NCI-H1417 treated with DMSO at 0.1 percent for 48 hours (cell line): ENCODE measurements around the gene ANKUB1.
A peak's percentile ranks its signal among the peaks of the same experiment; 100 is the strongest.

ENCODE experiments used
- DNase-seq: peaks from one replicate; lab custom pipeline; 2025; lab: John Stamatoyannopoulos, UW

Gene ANKUB1

DNA sequence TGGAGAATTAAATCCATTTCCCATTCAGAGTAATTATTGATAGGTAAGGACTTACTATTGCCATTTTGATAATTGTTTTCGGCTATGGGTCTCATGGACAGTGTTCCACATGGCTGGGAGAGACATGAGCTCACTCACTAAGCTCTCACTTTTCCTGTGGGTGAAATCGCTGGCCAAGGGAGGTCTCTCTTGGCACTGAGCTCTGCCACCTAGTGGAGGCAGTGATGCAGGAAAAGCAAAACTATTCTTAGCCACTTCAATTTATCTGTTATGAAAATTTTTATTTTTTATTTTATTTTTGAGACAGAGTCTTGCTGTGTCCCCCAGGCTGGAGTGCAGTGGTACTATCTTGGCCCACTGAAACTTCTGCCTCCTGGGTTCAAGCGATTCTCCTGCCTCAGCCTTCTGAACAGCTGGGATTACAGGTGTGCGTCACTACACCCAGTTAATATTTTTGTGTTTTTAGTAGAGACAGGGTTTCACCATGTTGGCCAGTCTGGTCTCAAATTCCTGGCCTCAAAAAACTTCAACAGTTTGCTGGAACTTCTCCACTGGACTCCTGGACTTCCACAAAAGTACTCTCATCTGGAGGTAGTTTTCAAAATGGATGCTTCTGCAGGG is 16.0 kb upstream of the ANKUB1 start:
- DNase-seq, result peak; percentile 14

DNA sequence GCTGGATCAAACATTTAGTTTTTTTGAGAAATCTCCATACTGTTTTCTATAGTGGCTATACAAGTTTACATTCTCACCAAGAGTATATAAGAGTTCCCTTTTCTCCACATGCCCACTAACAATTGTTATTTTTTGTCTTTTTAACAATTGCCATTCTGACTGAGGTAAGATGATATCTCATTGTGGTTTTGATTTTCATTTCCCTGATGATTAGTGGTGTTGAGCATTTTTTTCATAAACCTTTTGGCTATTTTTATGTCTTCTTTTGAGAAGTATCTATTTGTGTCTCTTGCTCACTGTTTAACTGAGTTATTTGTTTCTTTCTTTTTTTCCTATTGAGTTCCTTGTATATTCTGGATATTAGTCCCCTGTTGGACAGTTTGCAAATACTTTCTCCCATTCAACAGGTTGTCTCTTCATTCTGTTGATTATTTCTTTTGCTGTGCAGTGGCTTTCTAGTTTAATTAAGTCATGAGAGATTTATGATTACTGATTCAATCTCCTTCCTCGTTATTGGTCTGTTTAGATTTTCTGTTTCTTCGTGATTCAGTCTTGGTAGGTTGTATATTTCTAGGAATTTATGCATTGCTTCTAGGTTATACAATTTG is 13.9 kb upstream of the ANKUB1 start:
- no peak for DNase-seq

DNA sequence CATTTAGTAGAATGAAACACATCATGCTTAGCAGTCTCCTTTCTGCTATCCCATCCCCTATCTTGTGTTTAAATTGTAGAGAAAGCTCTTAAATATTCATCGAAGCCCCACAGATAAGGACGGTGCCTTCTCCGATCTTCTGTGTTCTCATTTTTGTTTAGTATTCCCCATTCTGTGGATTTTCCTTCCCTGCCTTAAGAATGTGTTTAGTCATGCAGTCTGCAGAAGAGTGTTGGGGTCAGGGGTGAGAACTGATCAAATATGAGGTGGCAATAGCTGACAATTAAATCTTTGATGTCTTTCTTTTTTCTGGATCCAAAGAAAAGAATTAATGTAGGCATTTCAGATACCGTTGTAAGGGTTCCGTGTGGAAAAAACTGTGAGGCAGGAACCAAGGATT is 9.3 kb upstream of the ANKUB1 start:
- no peak for DNase-seq

DNA sequence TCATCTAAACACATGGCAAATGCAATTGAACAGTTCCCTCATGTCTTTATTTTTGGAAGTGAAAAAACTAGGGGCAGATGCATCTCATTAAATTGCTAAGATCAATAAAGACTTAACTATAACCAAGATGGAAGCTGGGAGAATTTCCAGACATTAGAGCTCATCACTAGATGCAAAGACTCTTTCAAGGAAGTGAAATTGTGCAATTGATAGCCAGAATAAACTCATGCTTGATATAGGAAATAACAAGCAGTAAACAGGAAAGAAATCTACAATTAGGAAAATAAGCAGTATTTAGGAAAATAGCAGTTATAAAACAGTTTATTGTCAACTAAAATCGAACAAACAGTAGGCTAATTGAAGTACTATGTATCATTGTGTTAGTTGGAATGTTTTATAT is 8.8 kb upstream of the ANKUB1 start:
- DNase-seq, result no peak

DNA sequence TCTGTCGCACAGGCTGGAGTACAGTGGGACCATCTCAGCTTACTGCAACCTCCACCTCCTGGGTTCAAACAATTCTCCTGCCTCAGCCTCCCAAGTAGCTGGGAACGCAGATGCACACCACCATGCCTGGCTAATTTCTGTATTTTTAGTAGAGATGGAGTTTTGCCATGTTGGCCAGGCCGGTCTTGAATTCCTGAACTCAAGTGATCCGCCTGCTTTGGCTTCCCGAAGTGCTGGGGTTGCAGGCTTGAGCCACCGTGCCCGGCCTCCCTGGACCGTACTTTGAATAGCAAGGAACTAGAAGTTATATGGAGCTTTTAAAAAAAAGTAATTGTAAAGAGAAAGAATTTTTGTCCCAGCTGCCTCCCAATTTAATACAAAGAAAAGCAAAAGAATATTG is 8.3 kb upstream of the ANKUB1 start:
- DNase-seq, result no peak

DNA sequence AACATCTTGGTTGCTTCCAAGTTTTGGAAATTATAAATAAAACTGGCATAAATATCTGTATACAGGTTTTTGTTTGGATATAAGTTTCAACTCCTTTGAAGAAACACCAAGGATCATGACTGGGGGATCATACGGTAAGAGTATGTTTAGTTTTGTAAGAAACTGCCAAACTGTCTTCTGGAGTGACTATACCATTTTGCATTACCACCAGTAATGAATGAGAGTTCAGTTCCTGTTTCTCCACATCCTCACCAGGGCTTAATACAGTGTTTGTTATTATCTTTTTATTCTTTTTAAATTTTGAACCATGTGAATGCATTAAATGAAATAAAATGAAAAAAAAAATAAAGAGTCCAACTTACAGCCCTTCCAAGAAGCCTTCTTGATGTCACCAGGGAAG is 3.7 kb upstream of the ANKUB1 start:
- DNase-seq, result no peak

DNA sequence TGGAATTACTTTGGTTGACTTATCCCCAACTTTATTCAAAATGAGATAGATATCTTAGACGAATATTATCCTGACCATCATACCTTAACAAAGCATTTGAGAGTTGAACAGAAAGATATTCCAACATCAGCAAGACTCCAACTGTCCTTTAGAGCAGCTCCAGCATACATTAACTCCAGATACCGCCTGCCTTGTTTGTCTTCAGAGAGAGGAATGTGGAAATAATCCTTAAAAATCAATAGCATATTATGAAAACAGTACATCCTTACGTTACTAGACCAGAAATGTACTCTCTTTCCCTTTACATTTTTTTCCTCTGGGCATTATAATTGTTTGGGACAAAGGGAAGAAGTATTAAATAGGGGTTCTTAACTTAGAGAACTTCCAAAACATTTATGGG is 1.7 kb downstream of the ANKUB1 start:
- no peak for DNase-seq

DNA sequence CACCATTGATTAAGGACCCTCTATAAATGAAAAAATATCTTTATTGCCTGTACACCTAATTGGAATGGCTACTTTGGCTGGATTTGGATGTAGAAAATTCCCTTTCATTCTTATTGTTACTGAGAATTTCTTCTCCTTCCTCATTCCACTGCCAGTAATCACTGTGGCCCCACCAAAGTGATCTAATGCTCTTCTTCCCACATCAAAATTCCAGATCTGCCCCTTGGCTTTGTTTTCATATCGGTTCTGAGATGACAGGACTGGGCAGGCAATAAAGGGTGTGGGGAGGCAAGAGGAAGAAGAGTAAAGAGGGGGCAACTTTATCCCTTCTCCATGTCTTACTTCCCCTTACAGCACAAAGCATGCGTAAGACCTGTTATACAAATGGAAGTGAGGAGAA is 2.1 kb downstream of the ANKUB1 start:
- no peak for DNase-seq

DNA sequence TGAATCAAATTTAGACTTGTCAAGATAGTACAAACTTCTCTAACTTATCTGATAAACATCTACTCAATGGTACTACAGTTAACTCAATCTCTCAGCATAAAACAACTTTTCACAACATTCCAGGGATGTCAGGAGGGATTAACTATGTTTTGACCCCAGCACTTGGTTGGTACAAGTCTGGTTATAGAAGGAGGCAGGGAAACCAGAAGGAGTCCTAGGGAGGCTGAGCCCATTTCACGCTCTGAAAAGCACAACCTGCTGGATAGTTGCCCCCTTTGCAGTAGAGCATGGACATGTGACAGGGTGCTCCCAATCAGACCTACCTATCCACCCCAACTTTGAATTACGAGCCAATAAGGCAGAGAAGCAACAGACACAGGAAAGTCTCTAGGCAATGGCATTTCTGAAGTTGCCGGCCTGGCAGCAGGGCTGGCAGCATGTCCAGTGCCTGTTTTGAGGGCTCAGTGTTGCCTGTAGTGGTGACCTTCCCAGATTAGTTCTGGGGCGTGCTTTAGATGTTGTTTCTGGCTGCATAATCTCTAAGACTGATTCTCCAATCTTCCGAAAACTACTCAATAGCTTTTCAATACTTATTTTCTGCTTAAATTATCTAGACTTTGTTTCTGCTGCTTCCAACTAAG is 8.2 kb downstream of the ANKUB1 start:
- no peak for DNase-seq

DNA sequence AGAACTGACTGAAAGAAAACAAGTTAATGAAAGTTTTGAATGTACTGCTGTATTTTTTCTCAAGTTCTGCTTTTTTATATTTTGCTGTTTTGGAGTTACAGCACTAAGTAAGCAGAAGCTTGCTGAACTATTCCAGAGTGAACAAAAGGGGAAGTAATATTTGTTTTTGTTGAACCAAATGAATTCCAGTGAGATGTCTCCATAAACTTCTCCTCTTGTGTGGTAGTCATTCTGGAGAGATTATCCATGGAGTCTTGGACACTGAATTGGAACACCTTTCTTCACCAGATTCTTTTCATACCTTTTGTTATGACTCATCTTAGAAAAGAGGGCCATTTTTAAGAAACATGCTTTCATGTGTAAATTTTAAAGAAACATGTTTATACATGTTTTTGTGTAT is 8.8 kb downstream of the ANKUB1 start:
- no peak for DNase-seq

DNA sequence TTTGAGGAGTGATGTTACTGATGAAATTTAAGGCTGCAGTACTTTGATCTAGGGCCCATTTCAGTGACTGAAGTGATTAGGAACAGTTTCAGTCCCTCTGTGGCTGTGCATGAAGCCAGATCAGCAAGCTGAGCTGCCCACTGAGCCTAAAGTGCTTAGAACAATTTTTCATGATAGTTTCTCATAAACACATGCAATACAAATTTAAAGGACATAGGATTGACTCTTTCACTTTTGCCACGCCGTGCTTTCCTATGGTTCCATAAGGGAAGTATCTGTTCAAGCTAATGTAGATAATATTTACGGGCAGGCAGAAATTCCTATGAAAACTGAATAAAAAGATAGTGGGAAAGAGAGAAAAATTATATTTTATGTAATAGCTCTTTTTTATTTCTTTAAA is 10.6 kb downstream of the ANKUB1 start:
- DNase-seq, result no peak

DNA sequence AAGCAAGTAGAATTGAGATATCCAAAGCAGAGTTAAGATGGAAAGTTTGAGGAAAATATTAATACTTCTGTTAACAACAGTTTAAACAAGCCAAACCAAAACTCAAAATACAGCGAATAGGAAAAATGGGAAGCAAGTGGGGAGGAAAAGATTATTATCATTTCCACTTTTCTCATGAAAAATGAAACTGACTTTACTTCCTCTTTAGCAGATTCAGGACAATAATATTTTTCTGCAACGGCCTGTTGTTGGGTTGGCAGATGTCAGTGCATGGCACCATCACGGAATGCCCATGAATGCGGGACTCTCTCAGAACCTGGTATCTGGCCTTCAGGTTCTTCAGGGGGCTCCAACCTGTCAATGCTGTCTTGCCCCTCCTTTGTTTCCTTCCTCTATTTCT is 11.1 kb downstream of the ANKUB1 start:
- DNase-seq, result no peak

DNA sequence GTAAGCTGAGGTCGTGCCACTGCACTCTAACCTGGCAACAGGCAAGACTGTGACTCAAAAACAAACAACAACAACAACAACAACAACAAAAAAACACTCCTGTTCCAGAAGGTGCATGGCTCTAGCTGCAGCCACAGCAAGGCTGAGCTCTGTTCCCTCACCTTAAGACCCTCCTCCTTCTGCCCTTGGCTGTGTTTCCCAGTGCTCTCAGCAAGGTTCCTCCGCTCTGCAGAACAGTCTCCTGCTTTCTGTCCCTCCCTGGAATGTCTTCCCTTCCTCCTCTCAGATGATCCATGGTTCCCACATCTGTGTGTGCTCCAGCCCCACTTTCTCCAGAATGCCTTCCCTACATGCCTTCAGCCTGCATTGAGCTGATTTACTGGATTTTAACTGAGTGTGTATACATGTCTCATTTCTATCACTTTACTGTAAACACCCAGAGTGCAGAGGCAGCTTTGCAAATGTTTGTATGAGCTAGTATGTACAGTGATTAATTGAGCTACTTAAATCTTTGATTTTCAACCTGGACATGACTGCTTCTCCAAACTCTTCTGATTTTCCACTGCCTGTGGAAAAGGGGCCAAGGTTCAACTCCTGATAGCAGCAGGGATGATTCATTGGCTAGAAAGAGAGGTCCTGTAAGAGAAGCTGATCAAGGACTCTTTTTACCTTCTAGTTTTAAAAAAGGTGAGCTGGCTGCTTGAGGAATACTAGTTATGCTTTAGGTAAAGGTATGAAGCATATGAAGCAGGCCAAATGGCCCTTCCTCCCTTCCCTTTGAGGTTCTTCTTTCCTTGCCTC is 14.7 kb downstream of the ANKUB1 start:
- DNase-seq, result no peak

DNA sequence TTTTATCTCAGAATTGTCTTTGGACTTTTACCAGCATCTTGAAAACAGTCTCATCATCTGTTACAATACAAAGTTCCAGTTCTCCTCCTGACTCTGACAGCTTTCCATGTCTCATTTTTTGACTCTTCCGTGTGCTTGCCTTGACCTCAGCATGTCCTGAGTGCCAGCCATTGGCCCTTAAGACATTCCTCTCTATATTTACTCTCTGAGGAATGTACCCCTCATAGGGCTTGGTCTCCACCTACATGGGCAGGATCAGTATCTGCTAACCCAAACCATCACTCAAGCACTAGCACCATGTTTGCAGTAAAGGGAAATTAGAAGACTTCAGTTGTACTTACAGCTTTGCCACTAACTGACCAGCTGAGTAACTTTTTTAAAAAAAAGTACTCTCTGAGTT is 16.2 kb downstream of the ANKUB1 start:
- no peak for DNase-seq

DNA sequence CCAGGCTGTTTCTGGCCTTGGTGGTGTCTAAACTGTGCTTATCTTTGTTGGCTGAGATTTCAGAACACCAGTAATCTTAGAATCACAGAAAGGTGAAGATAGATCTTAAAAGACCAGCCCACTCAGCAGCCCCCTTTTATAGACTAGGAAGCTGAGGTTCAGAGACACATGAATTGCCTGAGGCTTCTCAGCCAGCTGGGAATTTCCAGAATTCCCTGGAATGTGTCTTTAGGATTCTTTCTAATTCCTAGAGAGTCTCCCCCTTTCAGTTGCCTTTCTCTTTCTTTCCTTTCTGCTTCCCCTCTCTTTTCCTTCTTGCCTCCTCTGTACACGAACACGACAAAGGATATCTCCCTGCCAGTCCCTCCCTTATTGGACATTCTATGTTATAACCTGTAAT is 19.5 kb downstream of the ANKUB1 start:
- DNase-seq, result no peak

DNA sequence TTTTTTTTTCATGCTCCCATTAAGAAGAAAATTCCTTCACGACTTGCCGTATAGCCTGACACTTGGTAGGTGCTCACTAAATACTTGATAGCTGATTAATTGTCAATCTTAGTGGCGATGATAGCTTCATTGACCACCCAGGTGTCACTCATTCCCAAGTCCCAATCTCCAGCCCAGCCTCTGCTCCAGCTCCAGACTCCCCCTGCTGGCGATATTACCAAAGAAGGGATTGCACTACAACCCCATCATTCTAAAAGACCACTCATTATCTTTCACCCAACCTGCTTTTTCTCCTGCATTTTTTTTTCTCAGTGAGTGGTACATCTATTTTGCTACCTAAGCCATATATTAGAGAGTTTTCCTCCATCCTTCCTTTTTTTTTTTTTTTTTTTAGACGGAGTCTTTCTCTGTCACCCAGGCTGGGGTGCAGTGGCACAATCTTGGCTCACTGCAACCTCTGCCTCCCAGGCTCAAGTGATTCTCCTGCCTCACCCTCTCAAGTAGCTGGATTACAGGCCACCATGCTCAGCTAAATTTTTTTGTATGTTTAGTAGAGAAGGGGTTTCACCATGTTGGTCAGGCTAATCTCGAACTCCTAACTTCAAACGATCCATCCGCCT is 20.6 kb downstream of the ANKUB1 start:
- no peak for DNase-seq

DNA sequence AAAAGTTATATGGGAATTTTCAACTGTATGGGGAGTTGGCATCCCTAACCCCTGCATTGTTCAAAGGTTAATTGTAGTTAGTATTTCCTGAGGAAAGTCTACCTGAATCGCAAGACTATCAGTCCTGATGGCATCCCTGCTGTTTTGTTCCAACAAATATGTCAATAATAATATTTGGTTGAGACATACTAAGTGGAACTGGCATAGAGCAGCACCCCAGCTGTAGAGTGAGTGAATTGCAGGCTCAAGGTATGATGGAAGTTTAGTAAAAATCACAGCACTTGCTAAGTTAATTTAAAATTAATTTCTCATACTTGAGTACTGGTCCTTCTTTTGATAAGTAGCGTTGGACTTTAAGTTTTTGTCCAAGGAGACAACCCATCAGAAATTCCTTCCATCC is 22.1 kb downstream of the ANKUB1 start:
- no peak for DNase-seq

DNA sequence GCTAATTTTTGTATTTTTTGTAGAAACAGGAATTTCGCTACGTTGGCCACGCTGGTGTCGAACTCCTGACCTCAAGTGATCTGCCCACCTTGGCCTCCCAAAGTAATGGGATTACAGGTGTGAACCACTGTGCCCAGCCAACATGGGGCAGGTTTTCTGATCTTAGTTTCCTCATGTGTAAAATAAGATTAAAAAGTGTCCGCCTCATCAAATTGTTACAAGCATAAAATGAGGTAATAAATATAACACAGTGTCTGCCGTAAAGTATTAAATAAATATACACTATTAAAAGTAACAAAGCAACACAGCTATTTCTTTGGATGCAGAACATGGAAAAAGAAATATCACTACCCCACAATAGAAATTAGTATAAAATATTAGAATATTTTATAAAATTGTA is 23.6 kb downstream of the ANKUB1 start:
- no peak for DNase-seq

DNA sequence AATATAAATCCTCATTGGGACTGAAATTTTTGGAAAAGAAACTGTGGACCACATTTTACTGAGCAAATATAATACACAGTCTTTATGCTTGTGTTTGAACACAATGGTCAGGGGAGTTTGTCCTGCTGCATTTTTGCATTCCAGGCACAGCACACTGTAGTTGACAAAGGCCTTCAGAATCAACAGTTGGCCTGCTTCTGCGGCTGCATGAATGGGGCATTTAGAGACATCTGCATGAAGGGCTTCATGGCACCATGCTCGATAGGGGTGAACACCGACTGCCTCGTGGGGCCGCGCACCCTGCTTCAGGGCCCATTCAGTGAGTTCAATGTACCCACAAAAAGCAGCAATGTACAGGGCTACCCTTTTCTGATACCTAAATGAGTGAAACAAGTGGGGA is 24.6 kb downstream of the ANKUB1 start:
- DNase-seq, result no peak

DNA sequence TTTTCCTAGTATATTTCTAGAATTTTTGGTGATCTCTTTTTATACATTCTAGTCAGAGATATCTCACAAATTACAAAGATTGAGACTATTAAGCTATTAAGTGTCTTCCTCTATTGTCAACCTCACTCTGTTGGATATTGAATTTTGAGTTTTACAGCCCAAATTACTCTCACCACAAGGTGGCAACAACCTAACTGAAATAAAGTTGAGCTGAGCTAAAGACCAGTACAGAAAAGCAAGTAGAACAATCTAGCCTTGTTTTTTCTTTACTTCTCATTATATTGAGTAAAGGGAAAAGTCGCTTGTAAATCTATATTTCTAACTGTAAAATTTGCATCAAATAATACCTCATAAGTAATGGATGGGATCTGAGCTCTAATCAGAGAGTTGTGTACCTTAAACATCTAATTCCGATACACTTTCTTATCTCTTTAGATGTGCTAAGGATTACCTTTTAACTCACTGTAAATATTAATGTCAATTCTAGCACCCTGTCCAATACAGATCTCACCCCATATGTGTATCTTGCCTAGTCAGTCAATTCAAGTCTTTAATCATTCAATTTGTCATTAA is 26.5 kb downstream of the ANKUB1 start:
- no peak for DNase-seq

DNA sequence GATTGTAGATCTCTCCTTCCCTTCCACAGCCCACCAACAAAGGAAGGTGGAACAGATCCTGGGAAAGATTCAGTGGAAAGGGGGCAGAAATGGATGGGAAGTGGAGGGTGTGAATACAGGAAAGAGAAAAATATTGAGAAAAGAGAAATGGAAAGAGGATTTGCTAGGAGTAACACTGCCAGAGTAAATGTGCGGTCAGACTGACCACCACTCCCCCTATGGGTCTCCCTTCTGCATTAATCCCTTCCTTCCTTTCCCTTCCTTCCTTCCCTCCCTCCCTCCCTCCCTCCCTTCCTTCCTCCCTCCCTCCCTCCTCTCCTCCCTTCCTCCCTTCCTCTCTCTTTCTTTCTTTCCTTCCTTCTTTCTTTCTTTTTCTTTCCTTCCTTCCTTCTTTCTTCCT is 28.1 kb downstream of the ANKUB1 start:
- no peak for DNase-seq

DNA sequence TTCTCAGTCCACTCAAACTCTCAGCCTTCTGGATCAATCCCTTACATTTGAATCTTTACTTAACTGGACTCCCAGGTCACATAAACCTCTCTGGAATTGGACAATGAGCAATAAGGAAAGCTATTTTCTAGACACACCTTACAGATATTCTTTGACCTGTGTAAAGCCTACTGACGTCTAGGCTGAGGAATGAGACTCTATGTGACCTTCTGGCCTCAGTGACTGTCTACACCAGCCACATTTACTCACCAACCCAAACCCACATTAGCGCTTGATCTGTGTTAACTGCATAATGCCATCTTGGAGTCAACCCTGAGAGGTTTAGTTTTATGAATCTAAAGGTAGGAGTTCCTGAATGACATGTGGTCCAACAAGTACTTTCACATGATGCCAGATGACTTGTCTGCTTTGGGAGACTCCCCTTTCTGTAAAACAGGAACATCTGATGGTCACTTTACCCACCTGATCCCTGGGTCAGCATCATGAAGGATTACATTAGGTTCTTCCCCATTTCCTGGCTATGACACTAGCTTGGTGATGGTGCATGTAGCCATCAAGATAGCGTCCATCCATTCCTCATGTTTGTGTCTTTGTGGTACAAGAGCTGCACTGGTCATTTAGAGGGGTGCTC is 28.7 kb downstream of the ANKUB1 start:
- no peak for DNase-seq
